Activated CD8-positive, alpha-beta memory T cell treated with anti-CD3 and anti-CD28 coated beads, Interleukin-2, amount 50 U/mL, for 1 hour (primary cell): ENCODE data around the gene SYT1.
"Not testable (repeated sequence)": the region's sequence is repeated elsewhere in the genome, so short reads cannot be mapped to it uniquely, and the experiment has no call there.

ENCODE experiments used
- DNase-seq: peaks from one replicate; pipeline ENCODE4 v3.0.0-alpha.2; 2020; ENCODE audit errors: extremely low read depth

The SYT1 gene

DNA sequence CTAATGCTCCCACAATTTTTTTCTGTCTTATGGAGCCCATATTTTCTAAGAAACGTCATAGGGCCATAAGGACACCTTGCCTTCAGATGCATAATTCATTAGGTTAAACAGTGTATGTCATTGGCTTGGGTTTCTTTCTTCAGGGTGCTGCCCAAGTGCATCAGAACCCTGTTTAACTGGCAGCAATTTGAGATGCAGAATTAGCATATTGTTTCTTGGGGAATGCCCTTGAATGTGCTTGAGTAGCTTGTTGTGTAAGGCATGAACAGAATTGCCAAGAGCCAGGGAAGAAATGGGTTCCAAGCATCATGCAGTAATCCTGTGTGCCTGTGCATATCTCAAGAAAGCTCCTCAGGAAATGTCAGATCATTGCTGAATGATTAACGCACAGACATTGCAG lies 277.2 kb downstream of the SYT1 start:
- DNase-seq, result no peak

DNA sequence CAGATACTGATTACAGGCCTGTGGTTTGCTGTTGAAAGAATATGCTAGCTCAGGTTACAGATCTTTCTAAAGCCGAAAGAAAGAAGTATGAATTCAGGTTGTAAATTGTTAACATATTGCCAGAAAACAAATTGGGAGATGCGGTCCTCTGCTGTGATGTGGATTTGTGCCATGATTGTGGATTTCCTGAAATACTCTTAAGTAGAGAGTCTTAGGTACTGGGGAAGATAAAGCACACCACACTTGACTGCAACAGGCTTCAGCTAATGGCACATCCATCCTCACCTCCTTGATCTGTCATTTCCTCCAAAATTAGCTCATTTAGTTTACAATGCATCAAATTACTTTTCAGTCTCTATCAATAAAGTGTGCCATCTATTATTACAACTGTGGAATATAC lies 279.2 kb downstream of the SYT1 start:
- DNase-seq, result no peak

DNA sequence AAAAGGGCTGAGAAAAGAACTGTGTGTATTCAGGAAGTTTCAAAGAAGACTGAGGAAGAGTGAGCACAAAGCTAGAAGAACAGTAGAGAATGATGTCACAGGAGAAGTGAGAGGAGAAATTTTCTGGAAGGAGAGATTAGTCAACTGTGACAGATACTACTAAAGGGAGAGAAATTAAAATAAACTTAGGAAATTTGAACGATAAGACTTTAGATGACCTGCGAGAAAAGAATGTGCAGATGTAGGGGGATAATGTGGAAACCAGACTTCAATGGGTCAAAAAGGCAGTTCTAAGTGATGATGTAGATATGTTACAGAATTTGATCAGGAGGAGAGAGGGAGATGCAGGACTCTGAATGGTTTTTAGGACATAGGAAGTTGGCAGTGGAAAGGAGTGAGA lies 287.4 kb downstream of the SYT1 start:
- no peak for DNase-seq

DNA sequence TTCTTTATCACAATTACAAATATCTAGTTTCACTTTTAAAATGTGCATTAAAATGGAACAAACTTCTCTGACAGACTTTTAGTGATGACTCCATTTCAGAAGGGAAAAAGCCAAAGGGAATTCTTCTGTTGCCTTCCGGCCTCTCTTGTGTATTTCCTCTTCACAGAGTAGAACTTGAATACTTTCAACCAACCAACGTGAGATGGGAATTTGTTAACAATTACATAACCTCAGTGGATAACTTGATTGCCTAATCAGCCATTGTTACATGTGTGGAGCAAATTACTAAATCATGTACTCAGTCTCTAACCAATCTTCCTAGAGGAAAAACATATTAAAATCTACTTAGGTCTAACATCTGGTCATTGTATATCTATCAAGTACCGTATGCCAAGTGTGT lies 291.1 kb downstream of the SYT1 start:
- no peak for DNase-seq

- DNase-seq, result no peak
These were observed 292.4 kb downstream of the SYT1 start for GRCh38 chr12:79156846-79157463.

DNA sequence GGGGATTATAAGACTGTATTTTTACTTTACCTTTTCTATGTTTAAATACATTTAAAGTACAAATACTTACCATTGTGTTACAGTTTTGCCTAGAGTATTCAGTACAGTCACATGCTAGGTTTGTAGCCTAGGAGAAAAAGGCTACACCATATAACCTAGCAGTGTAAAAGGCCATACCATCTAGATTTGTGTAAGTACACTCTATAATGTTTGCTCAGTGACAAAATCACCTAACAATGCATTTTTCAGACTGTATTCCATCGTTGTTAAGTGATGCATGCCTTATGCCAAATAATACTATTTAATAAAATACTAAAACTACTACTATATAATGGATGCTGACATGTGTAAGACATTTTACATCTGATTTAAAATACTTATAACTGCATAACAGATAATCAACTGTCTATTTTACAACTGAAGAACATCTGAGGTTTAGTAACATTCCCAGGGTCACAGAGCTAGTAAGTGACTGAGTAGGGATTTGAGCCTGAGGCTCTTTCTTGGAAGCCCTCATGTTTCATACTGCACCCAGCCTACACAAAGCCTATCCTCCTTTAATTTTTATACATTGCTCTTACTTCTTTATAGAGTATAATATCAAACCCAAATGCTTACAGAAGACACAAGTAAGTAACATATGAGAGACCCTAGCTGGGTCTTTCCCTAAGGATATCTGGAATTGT lies 296.8 kb downstream of the SYT1 start:
- no peak for DNase-seq

GRCh38 chr12:79162147-79162772 lies 297.7 kb downstream of the SYT1 start:
- no peak for DNase-seq

GRCh38 chr12:79162948-79163347 lies 298.4 kb downstream of the SYT1 start:
- no peak for DNase-seq

- DNase-seq, result no peak
These were observed 300.3 kb downstream of the SYT1 start for GRCh38 chr12:79164890-79165289.

- DNase-seq, result no peak
These were observed 304.1 kb downstream of the SYT1 start for GRCh38 chr12:79168687-79169086.

GRCh38 chr12:79174626-79175025 lies 310.1 kb downstream of the SYT1 start:
- no peak for DNase-seq

DNA sequence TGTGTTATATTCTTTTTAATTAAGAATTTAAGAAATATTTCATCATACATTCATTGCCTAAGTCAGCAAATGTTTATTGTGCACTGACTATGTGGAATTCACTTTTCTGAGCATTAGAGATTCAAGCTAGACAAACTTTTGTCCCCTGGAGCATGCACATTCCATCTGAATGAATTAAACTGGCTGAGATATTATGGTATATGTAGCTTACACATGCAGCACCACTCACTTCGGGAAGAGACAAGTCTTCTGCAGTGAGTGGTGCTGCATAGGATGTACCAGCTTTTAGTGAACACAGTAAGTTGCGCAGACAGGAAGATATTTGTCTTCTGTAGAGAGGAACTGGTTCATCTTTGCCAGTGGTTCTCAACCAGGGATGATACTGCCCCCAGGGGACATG lies 318.4 kb downstream of the SYT1 start:
- DNase-seq, result no peak

GRCh38 chr12:79183926-79184325 lies 319.4 kb downstream of the SYT1 start:
- no peak for DNase-seq

GRCh38 chr12:79186506-79186905 lies 321.9 kb downstream of the SYT1 start:
- no peak for DNase-seq

- DNase-seq, result no peak
These were observed 322.5 kb downstream of the SYT1 start for GRCh38 chr12:79187032-79187431.

GRCh38 chr12:79191391-79191790 lies 326.8 kb downstream of the SYT1 start:
- no peak for DNase-seq

- no peak for DNase-seq
These were observed 330.0 kb downstream of the SYT1 start for GRCh38 chr12:79194595-79194994.

DNA sequence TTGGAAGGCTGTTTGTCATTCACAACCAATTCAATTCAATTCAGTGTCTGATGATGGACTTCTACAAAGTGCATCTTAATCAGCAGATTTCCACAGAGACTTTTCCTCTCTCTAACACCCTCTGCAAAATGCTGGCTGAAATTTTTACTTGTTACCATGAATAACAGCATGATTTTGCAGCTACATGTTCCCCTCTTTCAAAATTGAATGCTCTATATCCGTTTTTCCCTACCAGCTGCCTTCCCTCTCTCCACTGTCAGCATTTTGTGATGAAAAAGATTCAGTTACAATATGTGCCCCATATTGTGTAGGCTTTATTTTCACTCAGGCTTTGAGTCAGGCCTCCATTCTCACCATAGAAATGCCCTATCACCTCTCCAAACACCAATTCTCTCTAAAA lies 334.6 kb downstream of the SYT1 start:
- DNase-seq, result no peak

GRCh38 chr12:79200176-79200575 lies 335.6 kb downstream of the SYT1 start:
- no peak for DNase-seq

DNA sequence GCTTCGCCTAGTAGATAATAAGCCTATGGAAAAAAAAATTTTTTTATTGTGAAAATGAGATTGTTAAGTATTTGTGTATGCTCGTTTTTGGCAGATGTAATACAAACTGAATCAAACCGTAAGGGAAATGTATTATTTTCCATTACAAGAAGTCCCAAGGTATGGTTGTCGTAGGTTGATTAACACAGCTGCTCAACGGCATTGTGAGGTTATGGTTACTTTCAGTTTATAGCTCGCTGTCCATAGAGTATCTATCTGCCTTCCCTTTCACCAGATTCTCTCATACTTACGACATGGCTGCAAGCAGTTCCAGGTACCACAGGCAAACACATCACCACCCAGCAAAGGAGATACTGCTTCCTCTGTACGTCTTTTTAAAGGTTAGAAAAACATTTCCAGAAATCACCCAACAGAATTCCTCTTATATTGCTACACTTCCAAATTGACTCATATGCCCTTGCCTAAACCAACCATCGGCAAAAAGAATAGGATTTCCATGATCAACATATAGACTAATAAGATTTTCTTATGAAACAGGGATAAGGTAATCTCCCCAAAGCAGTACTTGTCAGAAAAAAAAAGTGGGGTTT lies 338.6 kb downstream of the SYT1 start:
- no peak for DNase-seq

GRCh38 chr12:79206871-79207270 lies 342.3 kb downstream of the SYT1 start:
- no peak for DNase-seq

DNA sequence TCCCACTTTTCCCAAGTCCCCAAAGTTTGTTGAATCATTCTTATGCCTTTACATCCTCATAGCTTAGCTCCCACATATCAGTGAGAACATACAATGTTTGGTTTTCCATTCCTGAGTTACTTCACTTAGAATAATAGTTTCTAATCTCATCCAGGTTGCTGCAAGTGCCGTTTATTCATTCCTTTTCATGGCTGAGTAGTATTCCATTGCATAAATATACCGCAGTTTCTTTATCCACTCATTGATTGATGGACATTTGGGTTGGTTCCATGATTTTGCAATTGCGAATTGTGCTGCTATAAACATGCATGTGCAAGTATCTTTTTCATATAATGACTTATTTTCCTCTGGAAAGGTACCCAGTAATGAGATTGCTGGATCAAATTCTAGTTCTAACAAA lies 345.8 kb downstream of the SYT1 start:
- DNase-seq, result not testable (repeated sequence)

GRCh38 chr12:79217306-79217705 lies 352.7 kb downstream of the SYT1 start:
- DNase-seq, result no peak
